22Rv1 (cell line): Measurements from ENCODE around the gene PPP3CA.

Experiments
- H3K27ac ChIP-seq: fragments of 450-650 bp; 2 replicates; pipeline ENCODE4 v1.5.1; 2017
- ZFX ChIP-seq: fragments of 450-650 bp; IDR thresholded peaks from 2 replicates; pipeline ENCODE4 v1.6.1; 2017; ENCODE audit warnings: antibody characterized with exemption, borderline replicate concordance
- TF ChIP-seq, protein P1 (sequence below): fragments of 450-650 bp; IDR thresholded peaks from 2 replicates; pipeline ENCODE4 v1.5.1; 2017; ENCODE audit warnings: mild to moderate bottlenecking

Gene PPP3CA

DNA sequence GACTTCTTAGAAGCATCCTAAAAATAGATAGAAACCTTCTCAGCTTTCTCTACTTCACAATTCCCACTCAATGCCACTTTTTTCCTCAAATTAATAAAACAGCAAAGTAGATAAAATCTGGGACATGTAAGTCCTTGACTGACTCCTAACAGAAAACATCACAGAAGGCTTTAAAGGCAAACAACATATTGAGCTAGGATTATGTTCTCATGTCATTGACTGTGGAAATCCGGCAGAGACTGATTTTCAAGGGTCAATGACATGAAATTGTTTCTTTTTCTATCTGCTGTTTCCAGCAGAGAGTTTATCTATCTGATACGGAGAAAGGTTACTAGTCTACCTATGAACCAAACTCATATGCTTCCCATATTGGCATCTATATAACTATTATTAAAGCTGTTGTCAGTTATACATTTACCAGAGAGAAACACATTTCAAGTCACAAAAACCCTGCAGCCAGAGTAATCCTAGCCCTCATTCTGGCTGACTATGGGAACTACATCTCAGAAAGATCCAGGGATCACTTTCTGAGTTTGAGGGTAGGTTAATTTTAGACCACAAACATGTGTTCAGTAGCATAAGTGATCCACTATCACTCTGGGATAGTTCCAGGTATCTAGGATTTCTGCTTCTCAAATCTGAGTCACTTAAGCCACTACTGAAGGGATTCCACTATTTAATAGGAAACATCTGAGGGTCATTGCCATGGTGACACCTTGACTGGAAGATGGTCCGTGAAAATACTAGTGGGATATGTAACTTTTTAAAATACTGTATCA is 147.6 kb downstream of the PPP3CA start:
- H3K27ac ChIP-seq = peak overlapping the region; percentile 97
- TF ChIP-seq ZFX = no peak
- TF ChIP-seq, protein P1, sequence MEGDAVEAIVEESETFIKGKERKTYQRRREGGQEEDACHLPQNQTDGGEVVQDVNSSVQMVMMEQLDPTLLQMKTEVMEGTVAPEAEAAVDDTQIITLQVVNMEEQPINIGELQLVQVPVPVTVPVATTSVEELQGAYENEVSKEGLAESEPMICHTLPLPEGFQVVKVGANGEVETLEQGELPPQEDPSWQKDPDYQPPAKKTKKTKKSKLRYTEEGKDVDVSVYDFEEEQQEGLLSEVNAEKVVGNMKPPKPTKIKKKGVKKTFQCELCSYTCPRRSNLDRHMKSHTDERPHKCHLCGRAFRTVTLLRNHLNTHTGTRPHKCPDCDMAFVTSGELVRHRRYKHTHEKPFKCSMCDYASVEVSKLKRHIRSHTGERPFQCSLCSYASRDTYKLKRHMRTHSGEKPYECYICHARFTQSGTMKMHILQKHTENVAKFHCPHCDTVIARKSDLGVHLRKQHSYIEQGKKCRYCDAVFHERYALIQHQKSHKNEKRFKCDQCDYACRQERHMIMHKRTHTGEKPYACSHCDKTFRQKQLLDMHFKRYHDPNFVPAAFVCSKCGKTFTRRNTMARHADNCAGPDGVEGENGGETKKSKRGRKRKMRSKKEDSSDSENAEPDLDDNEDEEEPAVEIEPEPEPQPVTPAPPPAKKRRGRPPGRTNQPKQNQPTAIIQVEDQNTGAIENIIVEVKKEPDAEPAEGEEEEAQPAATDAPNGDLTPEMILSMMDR = no peak

DNA sequence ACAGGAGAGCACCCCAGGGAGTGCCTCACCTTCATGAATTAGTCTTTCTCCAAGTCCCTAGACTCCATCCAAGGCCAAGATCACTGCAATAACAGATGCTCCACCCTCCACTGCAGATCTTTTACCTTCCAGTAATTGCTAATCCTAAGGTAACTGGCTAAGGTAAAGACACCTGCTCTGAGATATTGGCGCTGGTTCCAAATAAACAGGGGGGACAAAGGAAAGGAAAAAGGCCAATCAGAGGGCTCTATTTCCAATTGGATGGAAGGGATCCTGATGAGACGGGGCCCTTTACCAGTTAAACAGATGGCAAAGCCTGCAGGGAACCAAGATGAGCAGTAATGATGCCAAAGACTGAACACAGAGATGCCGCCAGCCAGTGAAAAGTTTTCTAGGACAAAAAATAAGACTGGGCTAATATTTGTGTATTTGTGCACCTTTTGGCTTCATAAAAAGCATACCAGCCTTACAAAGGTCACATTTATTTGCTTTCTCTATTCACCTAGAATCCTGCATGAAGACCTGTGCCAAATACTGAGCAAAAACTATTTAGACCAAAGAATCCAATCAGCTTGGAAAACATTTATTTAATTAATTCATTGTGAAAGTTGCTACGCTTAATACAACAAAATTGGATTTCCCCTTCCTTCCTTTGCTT is 148.5 kb downstream of the PPP3CA start:
- TF ChIP-seq ZFX = no peak
- TF ChIP-seq, protein P1 = no peak
- H3K27ac ChIP-seq = peak overlapping the region; percentile 97

DNA sequence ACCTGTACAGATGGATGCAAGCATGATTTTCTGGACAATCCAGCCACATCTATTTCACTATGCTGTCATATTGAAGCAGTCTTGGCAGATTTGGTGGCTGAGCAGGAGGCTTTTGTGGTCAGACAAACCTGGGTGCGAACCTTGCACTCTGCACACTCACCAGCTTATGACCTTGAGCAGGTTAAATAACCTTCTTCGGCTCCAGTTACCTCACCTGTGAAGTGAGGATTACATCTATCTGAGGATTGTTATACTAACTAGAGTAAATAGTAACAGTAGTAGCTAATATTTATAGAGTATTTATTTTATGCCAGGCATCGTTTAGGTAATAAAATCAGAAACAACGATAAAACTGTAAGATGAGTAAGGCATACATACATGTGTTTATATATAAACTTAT is 150.0 kb downstream of the PPP3CA start:
- peak overlapping the region; percentile 97 for H3K27ac ChIP-seq
- TF ChIP-seq ZFX = no peak
- TF ChIP-seq, protein P1 = no peak

DNA sequence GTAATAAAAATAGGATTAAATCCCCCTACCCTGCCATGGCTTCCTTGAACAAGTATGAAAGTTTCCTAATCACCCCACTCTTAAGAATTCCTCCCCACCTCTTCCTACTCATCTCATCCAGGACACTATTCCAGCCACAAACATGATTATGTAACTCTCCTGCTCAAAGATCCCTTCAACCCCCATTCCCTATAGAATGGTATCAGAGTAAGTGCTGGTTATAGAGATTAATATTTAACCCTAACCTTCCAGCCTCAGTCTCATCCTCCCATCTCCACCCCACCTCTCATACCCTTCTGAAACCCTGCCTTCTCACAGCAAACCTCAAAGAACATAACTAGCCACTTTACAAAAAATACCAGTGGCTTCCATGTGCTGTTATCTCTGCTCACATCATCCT is 155.1 kb downstream of the PPP3CA start:
- TF ChIP-seq ZFX = no peak
- TF ChIP-seq, protein P1 = no peak
- H3K27ac ChIP-seq = peak overlapping the region; percentile 97

DNA sequence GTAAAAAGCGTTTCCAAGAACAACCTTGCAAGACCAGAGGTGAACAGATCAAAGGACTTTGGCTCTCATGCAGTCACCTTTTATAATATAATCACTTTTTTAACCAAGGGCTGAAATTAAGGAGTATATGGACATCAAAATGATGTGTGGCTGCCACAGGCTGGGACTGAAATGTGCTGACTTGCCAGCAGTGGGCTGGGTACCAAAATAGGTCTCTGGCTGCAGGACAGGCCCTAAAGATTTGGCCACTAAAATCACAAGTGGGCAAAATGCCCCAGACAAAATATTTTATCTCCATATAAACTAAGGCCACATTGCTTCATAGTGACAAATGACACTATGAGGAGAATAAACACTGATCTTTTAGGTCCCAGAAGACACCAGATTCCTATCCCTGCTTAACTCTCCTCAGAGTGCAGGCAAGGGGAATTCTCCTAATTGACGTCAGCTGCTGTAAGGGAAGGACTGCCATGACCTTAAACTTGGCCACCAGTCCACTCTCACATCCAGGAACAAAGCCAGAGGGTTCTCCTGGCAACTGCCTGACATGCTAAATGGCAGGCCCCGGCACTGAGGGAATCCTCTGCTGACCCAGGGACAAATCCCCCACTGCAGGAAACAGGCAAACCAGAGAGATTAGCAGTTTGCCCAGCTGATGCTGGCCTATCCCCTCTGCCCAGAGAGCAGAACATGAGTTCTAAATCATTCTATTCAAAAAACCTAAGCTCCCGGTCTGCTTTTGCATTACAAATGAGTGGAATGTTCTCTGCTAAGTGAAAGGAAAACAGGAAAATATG is 155.8 kb downstream of the PPP3CA start:
- H3K27ac ChIP-seq = peak overlapping the region; percentile 97
- TF ChIP-seq ZFX = no peak
- TF ChIP-seq, protein P1 = no peak

DNA sequence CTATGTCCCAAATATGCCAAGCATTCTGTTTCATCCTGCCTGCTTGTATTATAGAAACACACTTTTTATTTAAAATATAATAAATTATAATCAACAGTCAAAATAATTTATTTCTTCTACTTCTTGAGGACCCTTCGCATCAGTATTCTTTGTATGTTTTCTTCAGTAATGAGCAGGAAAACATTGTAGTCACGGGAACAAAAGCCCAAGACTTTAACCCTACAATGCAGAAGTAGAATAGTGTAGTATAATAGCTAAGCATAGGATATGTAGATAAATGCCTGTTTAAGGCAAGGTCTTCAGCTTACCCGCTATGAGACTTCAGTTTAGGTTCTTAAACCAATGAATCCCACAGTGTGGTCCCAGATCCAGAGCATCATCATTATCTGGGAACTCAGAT is 156.6 kb downstream of the PPP3CA start:
- TF ChIP-seq, protein P1 = no peak
- TF ChIP-seq ZFX = no peak

More for the DNA sequence above, 156.6 kb downstream of the PPP3CA start:
- peak overlapping the region; percentile 97 for H3K27ac ChIP-seq
